CD4-positive, alpha-beta T cell treated with Interleukin-6 for 4 hours (primary cell): ENCODE measurements around the gene KLHL30.
"Not testable (repeated sequence)": the region's sequence is repeated elsewhere in the genome, so short reads cannot be mapped to it uniquely, and the experiment has no call there.

Source experiments
- DNase-seq: peaks from one replicate; pipeline ENCODE4 v3.0.0-alpha.2; 2020; ENCODE audit warnings: mixed read lengths

The KLHL30 gene

DNA sequence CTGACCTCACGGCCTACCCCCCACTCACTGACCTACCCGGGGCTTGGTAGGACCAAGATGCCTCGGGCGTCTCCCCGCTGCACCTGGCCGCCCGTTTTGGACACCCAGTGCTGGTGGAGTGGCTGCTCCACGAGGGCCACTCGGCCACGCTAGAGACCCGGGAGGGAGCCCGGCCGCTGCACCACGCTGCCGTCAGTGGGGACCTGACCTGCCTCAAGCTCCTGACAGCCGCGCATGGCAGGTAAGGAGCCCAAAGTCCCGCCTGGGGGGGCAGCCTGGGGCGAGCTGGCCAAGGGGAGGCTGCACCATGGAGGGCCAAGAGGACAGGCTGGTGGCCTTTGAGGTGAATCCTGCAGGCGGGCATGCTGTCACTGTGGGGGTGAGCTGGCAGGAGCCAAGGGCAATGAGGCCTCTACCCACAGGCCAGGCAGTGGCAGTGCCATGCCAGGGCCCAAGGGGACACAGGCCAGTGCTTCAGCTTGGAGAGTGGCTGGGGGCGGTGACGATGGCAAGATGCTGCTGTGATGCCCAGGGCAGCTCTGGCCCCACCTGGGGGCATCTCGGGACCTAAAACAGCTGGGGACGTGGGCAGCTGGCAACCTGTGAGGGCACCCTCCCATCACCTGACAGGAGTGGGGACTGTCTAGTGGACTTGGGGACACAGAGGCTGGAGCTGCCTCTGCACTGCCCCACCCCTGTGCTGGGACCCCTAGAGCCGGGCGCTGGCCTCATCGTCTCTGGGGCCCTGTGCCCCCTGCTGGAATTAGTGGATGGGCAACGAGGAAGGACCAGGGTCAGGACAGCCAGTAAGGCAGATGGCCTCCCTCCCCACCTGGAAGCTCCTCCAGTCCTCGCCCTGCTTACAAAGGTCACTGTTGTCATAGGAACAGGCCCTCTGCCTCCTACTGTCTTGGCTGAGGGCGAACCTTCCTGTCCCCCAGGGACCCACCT, 36.3 kb upstream of the KLHL30 start:
- no peak for DNase-seq

DNA sequence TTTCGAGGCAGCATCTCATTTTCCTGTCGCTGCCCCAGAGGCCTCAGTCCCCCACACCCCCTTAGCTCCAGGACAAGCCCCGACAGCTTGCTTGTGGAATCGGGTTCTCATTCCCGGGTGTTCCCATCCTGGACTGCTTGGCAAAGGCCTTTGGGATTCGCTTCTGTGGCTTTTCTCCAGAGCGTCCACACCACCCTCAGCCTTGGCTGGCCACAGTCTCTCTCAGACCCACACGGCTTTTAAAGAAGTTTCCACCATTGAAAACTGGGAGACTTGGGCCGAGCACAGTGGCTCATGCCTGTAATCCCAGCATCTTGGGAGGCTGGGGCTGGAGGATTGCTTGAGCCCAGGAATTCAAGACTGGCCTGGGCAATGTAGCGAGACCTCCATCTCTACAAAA, 35.6 kb upstream of the KLHL30 start:
- no peak for DNase-seq

DNA sequence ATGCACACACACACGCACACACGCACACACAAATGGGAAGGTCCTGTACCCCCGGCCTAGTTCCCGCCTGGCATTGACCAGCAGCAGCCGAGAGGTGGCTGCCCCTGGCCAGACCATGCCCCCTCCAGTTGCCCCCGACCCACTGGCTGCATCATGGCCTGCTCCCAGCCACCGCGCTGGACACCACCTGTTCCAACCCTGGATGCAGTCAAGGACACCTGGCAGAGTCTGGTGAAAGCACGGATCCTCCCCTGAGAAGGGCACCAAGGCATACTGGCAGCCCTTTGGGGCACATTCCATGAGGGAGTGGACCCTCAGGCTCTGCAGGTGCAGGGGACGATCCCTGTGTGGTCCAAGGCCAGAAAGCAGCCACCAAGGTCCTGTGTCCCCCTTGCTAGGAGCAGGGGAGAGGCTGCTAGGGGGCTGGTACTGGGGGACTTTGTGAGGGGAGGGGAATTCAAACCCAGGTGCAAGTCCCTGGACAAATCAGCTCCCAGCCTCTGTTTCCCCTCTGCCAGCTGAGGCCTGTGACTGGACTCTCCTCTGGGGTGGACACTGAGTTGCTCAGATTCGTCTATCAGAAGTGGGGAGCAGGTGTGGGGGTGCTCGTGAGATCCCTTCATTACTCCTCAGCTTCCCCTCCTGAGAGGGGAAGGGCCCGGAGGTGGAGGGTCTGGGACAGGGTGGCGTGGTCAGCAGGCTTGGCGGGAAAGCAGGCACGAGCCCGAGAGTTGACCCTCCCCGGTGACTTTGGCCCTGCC, 34.8 kb upstream of the KLHL30 start:
- no peak for DNase-seq

DNA sequence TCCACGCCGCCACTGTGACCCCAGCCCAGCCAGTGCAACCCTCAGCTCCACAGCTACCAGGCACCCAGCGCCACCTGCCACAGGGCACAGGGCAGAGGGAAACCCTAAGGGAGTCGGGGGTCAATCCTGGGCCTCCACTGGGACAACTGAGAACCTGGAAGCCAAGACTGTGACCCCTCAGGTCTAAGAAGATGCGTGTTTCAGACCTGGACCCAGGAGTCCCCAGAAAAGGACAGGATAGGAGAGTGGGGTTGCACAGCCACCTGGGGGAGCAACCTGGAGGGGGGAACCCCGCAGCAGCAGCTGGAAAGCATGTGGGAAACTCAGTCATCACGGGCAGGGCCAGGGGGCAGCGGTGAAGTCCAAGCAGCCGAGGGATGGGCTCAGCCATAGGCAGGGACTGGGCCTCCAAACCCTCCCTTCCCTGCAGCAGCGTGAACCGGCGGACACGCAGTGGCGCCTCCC, 34.2 kb upstream of the KLHL30 start:
- DNase-seq = no peak

DNA sequence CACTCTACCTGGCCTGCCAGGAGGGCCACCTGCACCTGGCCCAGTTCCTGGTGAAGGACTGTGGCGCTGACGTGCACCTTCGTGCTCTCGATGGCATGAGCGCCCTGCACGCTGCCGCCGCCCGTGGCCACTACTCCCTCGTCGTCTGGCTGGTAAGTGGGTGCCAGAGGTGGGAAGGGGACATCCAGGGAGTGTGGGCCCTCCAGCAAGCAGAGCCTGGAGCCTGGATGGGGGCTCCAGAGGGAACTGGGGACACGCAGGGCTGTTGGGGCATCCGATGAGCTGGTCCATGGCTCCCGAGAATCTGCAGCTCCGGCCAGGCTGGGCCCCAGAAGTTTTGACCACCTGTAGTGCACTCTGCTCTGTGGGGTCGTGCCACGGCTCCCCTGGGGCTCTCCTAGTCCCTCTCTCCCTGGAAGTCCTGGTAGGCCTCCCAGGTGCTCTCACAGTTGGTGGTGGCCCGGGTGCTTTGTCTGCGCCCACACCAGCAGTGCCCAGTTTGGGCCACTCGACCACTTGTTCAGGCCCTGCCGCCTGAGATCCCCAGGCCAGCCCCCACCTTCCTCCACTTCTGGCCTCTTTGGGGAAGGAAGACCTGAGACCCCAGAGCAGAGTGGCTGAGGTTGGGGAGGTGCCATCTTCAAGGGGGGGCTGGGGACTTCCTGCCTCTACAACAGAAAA, 33.6 kb upstream of the KLHL30 start:
- no peak for DNase-seq

DNA sequence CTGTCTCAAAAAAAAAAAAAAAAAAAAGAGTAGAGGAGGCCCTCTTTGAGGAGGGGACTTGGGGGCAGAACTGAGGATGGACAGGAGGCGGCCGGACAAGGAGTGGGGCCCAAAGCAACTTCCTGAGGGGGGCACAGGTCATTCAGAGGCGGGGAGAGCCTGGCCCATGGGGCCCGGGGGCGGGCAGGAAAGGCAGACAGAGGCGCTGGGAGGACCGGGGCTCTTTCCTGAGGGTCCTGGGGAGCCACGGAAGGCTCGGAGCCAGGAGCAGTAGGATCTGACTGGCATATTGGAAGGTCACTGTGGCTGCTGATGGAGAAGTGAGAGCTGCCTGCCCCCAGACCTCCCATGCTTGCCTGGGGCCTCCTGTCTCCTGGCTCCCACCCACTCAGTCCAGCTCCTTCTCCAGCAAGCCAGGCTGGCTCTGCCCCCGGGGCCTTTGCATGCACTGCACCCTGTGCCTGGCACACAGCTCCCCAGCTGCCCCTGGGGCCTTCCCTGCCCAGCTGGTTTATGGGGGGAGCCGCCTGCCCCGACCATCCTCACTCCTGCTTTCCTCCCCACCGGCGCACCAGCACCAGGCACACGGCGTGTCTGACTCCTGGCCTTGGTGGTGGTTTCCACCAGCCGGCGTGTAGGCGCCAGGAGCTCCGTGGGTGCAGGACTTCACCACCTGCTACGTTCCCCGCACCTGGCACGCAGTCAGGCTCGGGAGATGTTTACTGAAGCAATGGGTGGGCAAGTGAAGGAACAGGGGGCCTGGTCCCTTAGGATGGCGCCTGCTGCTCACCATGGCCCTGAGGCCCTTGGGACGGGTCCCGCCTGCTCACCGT, 32.7 kb upstream of the KLHL30 start:
- no peak for DNase-seq

DNA sequence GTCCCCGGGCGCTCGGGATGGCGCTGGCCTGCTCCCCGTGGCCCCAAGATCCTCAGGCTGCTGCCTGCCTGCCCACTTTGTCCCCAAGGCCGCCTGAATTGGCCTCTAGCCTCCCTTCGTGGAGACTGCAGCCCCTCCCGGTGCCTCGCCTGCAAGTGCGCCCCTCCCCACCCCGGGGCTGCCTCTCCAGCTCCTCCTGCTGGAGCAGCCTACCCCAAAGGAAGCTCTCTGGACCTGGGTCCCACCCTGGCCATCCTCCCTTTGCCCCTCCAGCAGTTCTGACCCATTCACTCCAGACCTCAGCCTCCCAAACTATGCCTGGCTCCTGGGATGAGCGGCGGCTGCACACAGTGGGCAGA, 32.1 kb upstream of the KLHL30 start:
- no peak for DNase-seq

DNA sequence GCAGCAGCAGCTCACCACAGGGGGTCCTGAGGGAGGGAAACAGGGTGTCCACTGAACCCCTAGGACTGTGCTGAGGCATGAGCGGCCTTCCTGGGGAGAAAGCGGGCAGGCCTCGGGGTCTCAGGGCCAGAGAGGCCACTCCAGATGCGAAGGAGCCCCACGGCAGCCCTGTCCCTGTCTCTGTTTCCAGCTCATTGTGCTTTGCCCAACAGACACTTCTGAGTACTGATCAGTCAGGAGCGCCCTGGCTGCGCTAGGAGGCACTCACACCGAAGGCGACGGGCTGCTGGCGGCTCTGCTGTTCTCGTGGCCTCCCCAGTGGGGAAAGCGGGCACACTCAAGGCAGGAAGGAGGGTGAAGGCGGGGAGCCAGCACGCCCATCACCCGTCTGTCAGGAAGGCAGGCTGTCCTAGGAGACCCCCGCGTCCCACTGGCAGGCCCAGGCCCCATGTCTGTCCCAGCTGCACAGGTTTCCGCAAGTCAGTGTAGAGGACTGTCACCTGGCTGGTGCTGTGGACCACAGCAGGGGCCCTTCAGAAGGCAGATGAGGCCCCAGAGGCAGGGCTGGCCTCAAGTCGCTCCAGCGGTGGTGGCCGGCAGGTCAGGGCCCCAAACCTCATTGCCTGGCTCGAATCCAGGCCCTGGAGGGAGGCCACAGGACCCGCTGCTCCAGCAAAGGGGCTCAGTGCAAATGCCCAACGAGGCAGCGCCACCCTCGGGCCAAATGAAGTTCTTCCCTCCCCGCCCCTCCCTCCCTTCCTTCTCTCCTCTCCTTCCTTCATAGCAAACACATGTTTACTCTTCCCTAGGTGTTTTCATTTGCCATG, 31.6 kb upstream of the KLHL30 start:
- DNase-seq = no peak

DNA sequence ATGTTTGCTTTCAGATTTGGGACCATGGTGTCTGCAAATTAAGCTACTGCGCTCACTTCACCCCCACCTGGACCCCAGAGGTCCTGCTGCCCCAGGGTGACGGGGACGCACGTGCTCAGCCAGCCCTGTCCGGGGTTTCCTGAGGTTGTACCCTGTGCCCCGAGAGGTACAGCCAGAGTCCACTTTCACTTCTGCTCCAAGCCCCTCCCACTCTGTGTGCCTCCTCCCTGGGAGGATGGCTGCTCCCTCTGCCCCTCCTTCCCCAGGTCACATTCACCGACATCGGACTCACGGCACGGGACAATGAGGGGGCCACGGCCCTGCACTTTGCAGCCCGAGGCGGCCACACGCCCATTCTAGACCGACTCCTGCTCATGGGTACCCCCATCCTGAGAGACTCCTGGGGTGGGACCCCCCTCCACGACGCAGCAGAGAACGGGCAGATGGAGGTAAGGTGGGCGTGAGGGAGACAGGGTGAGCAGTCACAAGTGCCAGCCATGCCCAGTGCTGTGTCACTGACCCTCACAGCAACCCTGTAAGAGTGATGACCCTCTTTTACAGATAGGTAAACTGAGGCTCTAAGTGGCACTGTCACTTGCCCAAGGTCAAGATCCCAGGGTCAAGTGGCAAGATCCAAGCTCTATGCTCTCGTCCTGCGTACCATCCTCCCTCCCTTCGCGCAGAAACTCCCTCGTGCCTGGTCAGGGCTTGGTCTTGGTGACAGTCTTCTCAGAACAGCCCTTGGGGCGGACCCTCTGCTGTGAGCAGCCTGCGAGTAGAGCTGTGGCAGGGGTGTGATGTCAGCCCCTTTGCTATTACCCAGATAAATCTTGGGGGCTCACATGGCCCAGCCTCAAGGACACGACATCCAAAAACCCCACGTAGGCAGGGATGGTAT, 30.7 kb upstream of the KLHL30 start:
- DNase-seq = no peak

DNA sequence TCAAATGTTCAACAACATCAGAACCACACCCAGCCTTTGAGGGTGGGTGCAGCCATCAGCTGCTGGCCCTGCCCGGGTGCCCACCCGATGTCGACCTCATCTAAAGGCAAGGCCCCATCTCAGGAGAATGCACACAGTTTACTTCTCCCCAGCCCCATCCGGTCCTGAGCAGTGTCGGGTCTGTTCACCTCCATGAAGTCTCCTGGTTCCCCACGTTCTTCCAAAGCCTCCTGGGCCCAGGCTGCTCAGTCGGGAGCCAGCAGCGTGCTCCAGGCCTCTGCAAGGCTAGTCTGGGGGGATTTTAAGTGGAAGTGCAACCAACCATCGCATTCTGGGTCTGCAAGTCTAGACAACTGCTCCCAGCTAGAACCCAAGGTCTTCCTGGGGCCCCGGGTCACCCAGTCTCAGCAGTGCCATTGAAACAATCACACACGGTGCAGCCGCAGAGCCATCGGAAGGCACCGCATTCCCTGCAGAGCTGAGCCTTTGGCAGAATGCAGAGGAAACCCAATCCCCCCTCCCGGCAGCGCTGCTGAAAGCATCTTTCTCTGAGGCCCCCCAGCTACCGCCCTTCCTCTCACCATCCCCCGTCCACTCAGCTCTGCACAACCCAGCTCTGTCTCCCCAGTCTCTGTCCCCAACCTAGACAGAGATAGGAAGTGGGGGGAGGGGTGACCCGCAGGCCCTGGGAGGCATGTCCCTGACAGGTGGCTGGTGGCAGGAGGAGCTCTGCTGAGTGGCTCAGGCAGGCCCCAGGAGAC, 29.9 kb upstream of the KLHL30 start:
- DNase-seq = peak; percentile 42

DNA sequence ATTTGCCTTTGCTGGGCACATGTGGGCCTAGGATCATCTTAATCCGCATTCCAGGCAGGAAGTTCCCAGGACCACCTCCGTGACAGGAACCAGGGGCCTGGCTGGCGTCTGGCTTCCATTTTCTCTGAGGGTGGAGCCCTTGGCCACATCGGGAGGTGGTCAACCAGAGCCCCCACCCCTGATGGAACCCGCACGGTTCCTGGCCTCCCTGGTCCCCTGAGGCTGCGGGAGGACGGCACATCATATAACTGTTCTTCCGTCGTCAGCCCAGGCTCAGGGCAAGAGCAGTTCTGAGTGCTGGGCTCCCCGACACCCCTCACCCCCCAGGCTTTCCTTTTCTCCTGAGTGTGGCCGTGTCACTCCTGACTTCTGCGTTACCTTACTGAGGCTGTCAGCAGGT, 24.9 kb upstream of the KLHL30 start:
- no peak for DNase-seq

DNA sequence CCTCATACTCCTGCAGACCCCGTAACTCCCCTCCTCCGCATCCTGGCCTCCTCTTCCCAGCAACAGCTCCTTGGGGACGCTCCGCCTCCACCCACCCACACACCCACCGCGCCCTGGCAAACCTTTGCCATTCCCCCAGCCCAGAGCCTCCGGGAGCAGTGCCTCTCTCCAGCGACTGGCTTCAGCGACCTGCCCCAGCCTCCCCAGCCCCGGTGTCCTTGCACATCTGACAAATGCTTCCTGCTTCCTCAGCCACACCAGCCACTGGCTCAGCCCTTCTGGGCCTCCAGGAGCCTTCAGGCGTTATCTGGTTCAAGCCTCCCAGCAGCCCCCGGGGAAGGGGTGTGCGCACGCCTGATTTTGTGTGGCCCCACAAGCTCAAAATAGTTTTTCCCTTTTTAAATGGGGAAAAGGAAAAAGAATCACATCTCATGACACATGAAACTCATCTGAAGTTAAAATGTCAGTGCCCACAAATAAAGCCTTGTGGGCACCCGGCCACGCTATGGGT, 24.1 kb upstream of the KLHL30 start:
- no peak for DNase-seq

DNA sequence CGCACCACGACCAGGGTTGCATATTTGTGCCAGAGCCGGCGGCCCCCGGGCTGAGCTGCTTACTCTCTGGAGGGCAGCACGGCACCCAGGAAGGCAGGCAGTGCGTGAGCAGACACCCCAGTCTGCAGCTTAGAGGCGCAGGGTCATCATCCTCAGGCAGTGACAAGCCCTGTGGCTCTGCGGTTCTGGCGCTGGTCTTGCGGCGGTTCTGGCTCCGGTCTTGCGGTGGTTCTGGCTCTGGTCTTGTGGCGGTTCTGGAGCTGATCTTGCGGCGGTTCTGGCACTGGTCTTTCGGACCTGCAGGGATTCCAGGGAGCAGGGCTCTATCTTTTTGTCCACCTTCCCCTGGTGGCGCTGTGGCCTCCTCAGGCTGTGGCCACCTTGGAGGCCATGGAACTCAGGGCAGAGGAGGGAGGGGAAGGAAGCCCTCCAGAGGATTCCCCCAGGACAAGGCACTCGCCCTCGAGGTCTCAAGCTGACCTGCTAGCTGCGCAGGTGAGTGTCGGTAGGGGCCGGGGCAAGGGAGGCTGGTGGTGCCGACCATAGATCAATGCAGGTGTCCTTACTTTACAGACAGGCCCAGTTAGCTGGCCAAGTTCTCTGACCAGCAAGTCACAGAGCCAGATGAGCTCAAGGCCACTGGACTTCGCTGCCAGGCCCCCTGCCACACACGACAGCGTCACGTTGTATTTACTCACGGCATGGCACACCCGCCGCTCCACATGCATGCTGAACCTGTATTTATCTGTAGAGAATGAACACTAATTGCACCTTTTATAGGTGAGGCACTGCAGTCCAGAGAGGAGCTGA, 23.4 kb upstream of the KLHL30 start:
- no peak for DNase-seq

DNA sequence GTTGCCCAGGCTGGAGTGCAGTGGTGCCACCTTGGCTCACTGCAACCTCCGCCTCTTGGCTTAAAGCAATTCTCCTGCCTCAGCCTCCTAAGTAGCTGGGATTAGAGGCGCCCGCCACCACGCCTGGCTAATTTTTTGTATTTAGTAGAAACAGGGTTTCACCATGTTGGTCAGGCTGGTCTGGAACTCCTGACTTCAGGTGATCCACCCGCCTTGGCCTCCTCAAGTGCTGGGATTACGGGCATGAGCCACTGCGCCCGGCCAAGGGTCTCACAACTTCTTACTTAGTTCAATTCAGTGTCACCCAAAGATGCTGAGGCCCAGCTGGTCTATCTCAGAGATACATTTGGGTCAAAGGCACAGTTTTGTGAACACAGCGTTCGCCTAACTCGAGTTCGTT, 22.8 kb upstream of the KLHL30 start:
- not testable (repeated sequence) for DNase-seq

DNA sequence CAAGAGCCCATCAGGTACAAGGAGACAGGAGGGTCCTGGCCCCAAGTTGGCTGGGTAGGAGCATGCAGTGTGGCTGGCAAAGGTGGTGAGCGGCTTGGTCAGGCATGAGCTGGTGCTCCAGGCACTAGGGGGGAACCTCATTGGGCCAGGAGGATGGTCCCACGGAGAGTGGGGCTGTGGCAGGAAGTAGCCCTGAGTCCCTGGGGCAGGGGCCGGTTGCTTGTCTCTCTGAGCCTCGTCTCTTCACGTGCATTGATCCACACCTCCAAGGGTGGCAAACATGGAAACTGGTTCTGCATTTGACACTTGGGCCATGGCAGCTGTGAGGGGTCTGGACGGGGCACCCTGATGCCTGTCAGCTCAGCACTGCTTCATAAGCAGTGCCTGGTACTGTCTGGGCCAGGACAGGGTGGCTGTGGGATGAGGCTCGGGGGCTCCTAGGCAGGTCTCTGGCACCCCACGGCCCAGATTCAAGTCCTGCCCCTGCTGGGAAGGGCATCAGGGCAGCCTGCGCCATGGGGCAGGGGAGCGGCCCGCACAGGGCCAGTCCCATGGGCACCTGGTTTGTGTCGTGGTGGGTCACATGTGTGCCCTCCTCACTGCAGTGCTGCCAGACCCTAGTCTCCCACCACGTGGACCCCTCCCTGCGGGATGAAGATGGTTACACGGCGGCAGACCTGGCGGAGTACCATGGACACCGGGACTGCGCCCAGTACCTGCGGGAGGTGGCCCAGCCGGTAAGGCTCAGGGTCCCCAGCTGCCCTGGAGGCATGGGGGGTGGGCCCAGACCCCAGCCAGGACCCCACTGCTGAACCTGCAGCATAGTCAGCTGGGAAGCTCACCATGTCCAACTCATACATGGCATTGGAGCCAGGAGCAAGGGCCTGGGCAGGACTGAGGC, 21.9 kb upstream of the KLHL30 start:
- DNase-seq = no peak

DNA sequence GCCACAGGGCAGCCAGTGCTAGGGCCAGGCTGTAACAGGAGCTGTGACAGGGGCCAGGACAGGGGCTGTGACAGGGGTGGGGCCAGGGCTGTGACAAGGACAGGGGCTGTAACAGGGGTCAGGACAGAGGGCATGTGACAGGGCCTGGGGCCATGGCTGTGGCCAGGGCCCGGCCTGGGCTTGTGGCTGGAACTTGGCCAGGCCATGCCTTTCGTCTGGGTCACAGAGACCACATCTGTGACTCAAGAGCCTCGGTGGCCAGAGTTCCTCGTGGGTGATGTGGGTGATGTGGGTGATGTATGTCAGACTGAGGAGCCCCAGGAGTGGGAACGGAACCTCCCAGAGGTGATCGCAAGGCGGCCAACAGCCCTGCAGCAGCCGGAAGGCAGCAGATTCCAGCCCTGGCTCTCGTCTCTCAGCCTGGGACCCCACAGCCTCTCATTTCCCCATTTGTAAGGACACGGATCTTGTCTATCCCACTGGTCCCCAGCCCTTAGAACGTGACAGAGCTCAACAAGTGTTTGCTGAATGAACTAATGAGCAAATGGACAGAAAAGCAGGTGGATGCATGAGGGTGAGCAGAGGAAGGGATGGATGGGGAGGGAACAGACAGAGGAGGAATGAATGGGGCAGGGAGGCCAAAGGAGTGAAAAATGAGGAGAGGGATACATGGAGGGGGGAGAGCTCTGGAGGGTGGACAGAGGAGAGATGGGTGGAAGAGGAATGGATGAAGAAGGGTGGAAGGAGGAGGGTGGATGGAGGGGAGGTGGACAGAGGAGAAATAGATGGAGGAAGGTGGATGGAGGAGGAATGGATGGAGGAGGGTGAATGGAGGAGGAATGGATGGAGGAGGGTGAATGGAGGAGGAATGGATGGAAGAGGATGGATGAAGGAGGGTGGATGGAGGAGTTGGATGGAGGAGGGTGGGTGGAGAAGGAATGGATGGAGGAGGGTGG, 21.0 kb upstream of the KLHL30 start:
- DNase-seq = no peak
